Fibroblast of lung (primary cell): ENCODE data around the gene TRIM67.

Source experiments
- EZH2 ChIP-seq: IDR thresholded peaks from 2 replicates; pipeline ENCODE4 v1.5.1; 2012; ENCODE audit warnings: low read length, control low read depth, mild to moderate bottlenecking; ENCODE audit errors: missing control alignments
- TF ChIP-seq, protein P1 (sequence below), 2 donors: IDR thresholded peaks in 1 of 2; conservative IDR thresholded peaks in 1 of 2; 1 replicate in 1 of 2; 2 replicates in 1 of 2; pipeline ENCODE4 v1.5.1; 2011 to 2012; ENCODE audit warnings: low read length in 2 of 2, control low read depth in 1 of 2, inconsistent platforms in 1 of 2, low read depth in 1 of 2, mild to moderate bottlenecking in 1 of 2

DNA sequence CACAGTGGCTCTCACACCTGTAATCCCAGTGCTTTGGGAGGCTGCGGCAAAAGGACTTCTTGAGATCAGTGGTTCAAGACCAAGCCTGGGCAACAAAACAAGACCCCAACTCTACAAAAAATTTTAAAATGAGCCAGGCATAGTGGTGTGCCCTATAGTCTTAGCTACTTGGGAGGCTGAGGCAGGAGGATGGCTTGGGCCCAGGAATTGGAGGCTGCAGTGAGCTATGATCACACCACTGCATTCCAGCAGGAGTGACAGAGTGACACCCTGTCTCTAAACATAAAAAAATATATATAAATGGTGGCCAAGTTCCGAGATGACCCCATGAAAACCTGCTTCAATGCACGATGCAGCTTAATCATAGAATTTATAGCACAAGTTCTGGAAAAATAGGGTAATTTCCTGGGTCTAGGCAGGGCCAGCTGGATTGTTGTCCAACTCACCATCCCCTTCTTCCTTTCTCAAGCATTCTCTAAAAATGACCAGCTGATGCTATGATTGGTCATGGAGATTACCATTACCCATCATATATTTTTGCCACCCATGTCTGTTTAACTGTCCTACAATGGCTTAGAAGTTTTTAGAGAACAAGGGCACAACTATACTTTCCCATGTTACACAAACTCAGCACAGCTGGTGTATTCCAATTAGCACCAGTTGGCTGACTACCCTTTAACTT is 73.8 kb downstream of the TRIM67 start:
- TF ChIP-seq, protein P1, sequence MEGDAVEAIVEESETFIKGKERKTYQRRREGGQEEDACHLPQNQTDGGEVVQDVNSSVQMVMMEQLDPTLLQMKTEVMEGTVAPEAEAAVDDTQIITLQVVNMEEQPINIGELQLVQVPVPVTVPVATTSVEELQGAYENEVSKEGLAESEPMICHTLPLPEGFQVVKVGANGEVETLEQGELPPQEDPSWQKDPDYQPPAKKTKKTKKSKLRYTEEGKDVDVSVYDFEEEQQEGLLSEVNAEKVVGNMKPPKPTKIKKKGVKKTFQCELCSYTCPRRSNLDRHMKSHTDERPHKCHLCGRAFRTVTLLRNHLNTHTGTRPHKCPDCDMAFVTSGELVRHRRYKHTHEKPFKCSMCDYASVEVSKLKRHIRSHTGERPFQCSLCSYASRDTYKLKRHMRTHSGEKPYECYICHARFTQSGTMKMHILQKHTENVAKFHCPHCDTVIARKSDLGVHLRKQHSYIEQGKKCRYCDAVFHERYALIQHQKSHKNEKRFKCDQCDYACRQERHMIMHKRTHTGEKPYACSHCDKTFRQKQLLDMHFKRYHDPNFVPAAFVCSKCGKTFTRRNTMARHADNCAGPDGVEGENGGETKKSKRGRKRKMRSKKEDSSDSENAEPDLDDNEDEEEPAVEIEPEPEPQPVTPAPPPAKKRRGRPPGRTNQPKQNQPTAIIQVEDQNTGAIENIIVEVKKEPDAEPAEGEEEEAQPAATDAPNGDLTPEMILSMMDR (conservative IDR thresholded peaks at IDR 0.05 in 1 of 2, IDR thresholded peaks at IDR 0.05 in 1 of 2; ENCODE audit: low read depth in 1 of 2, low read length in 2 of 2): no peak
- no peak for TF ChIP-seq EZH2
